Effector memory CD8-positive, alpha-beta T cell (primary cell): Measurements from ENCODE around the gene SLC15A5.

Experiments
- ATAC-seq: fragments of 150-1000 bp; cut with Tn5 transposase; replicated peaks from 2 replicates; pipeline ENCODE4 v1.10.0; 2021; ENCODE audit warnings: mild to moderate bottlenecking, moderate library complexity
- DNase-seq, 3 experiments: peaks; one replicate each; pipeline ENCODE4 v3.0.0; 2021
- H3K27ac Mint-ChIP-seq, 2 donors: one replicate each; pipeline ENCODE4 v1.8.0; 2022; ENCODE audit warnings: mild to moderate bottlenecking in 2 of 2, mixed read lengths in 2 of 2, moderate library complexity in 2 of 2
- H3K27me3 Mint-ChIP-seq, 2 donors: one replicate each; pipeline ENCODE4 v1.8.0; 2022; ENCODE audit warnings: mixed read lengths in 2 of 2
- H3K36me3 Mint-ChIP-seq: one replicate; pipeline ENCODE4 v1.8.0; 2022; ENCODE audit warnings: mild to moderate bottlenecking, moderate library complexity, mixed read lengths; ENCODE audit not compliant: insufficient read depth
- H3K4me1 Mint-ChIP-seq, 2 donors: one replicate each; pipeline ENCODE4 v1.8.0; 2022; ENCODE audit warnings: low read depth in 2 of 2, mixed read lengths in 2 of 2
- H3K4me3 Mint-ChIP-seq, 2 donors: one replicate each; pipeline ENCODE4 v1.8.0; 2022; ENCODE audit warnings: mild to moderate bottlenecking in 2 of 2, mixed read lengths in 2 of 2, moderate library complexity in 2 of 2
- H3K9me3 Mint-ChIP-seq, 2 donors: one replicate each; pipeline ENCODE4 v1.8.0; 2022; ENCODE audit warnings: mixed read lengths in 2 of 2

Gene SLC15A5

GRCh38 chr12:16189849-16190248, 87.6 kb downstream of the SLC15A5 start:
- Mint-ChIP-seq H3K36me3 (no peaks in the 10 kb centered on the region), H3K27me3 (no peaks in the 10 kb centered on the region), H3K27ac (no peak overlapping the region), H3K4me3 (no peak overlapping the region), H3K4me1 (no peaks in the 10 kb centered on the region), H3K9me3 (peaks cover 3 to 16% of the 10 kb centered on the region in 2 donors)
- DNase-seq (no peak), ATAC-seq (no peak)

GRCh38 chr12:16187660-16188059, 89.8 kb downstream of the SLC15A5 start:
- DNase-seq: no peak
- Mint-ChIP-seq H3K4me3 (no peak overlapping the region), H3K36me3 (no peaks in the 10 kb centered on the region), H3K27me3 (no peaks in the 10 kb centered on the region), H3K27ac (no peak overlapping the region), H3K4me1 (no peaks in the 10 kb centered on the region), H3K9me3 (peaks cover 3 to 5% of the 10 kb centered on the region in 2 donors)
- no peak for ATAC-seq

- Mint-ChIP-seq H3K36me3 (no peaks in the 10 kb centered on the region), H3K4me3 (no peak overlapping the region), H3K27ac (no peak overlapping the region), H3K27me3 (no peaks in the 10 kb centered on the region), H3K4me1 (no peaks in the 10 kb centered on the region), H3K9me3 (peaks cover 0 to 6% of the 10 kb centered on the region in 2 donors)
- ATAC-seq (no peak), DNase-seq (no peak)
Measured at GRCh38 chr12:16184681-16185080, 92.8 kb downstream of the SLC15A5 start.

- H3K4me3 Mint-ChIP-seq: no peak overlapping the region
- H3K4me1 Mint-ChIP-seq: no peaks in the 10 kb centered on the region
- H3K27me3 Mint-ChIP-seq: no peaks in the 10 kb centered on the region
- H3K27ac Mint-ChIP-seq: no peak overlapping the region
- H3K36me3 Mint-ChIP-seq: no peaks in the 10 kb centered on the region
- DNase-seq: no peak
- no peak for ATAC-seq
- H3K9me3 Mint-ChIP-seq: peaks cover 0 to 8% of the 10 kb centered on the region in 2 donors
Measured at GRCh38 chr12:16183541-16183940, 93.9 kb downstream of the SLC15A5 start.

- no peak overlapping the region for H3K4me3 Mint-ChIP-seq
- H3K27ac Mint-ChIP-seq: no peak overlapping the region
- no peak for ATAC-seq
Measured at GRCh38 chr12:16175840-16176239, 101.6 kb downstream of the SLC15A5 start.

GRCh38 chr12:16174282-16174681, 103.2 kb downstream of the SLC15A5 start:
- no peaks in the 10 kb centered on the region for H3K4me1 Mint-ChIP-seq
- no peak overlapping the region for H3K4me3 Mint-ChIP-seq
- H3K36me3 Mint-ChIP-seq: no peaks in the 10 kb centered on the region
- no peak overlapping the region for H3K27ac Mint-ChIP-seq
- ATAC-seq (no peak), DNase-seq (no peak)
- peaks cover 3 to 7% of the 10 kb centered on the region in 2 donors for H3K9me3 Mint-ChIP-seq
- no peaks in the 10 kb centered on the region for H3K27me3 Mint-ChIP-seq

More at GRCh38 chr12:16175840-16176239, 101.6 kb downstream of the SLC15A5 start:
- H3K4me1 Mint-ChIP-seq: no peaks in the 10 kb centered on the region
- DNase-seq: no peak
- no peaks in the 10 kb centered on the region for H3K36me3 Mint-ChIP-seq
- no peaks in the 10 kb centered on the region for H3K27me3 Mint-ChIP-seq
- H3K9me3 Mint-ChIP-seq: peaks cover 0 to 15% of the 10 kb centered on the region in 2 donors

GRCh38 chr12:16171348-16171747, 106.1 kb downstream of the SLC15A5 start:
- no peak overlapping the region for H3K27ac Mint-ChIP-seq
- no peaks in the 10 kb centered on the region for H3K27me3 Mint-ChIP-seq
- no peaks in the 10 kb centered on the region for H3K36me3 Mint-ChIP-seq
- peaks cover 0 to 3% of the 10 kb centered on the region in 2 donors for H3K9me3 Mint-ChIP-seq
- DNase-seq: no peak
- no peak for ATAC-seq
- H3K4me1 Mint-ChIP-seq: no peaks in the 10 kb centered on the region
- no peak overlapping the region for H3K4me3 Mint-ChIP-seq

GRCh38 chr12:16168078-16168477, 109.4 kb downstream of the SLC15A5 start:
- Mint-ChIP-seq H3K9me3 (peaks cover 0 to 3% of the 10 kb centered on the region in 2 donors), H3K36me3 (no peaks in the 10 kb centered on the region), H3K27ac (no peak overlapping the region), H3K4me3 (no peak overlapping the region), H3K27me3 (no peaks in the 10 kb centered on the region), H3K4me1 (no peaks in the 10 kb centered on the region)
- ATAC-seq (no peak), DNase-seq (no peak)

GRCh38 chr12:16166563-16167470, 110.7 kb downstream of the SLC15A5 start:
- Mint-ChIP-seq H3K36me3 (no peaks in the 10 kb centered on the region), H3K4me3 (no peak overlapping the region), H3K27me3 (no peaks in the 10 kb centered on the region), H3K9me3 (peaks cover 0 to 3% of the 10 kb centered on the region in 2 donors), H3K4me1 (no peaks in the 10 kb centered on the region), H3K27ac (no peak overlapping the region)
- no peak for ATAC-seq
- DNase-seq: no peak

GRCh38 chr12:16165506-16165905, 112.0 kb downstream of the SLC15A5 start:
- H3K27ac Mint-ChIP-seq: no peak overlapping the region

GRCh38 chr12:16163901-16164300, 113.6 kb downstream of the SLC15A5 start:
- ATAC-seq: no peak
- H3K27ac Mint-ChIP-seq: no peak overlapping the region
- H3K36me3 Mint-ChIP-seq: no peaks in the 10 kb centered on the region
- DNase-seq: no peak
- no peak overlapping the region for H3K4me3 Mint-ChIP-seq
- H3K27me3 Mint-ChIP-seq: no peaks in the 10 kb centered on the region
- no peaks in the 10 kb centered on the region for H3K4me1 Mint-ChIP-seq
- H3K9me3 Mint-ChIP-seq: no peaks in the 10 kb centered on the region

More at GRCh38 chr12:16165506-16165905, 112.0 kb downstream of the SLC15A5 start:
- no peaks in the 10 kb centered on the region for H3K36me3 Mint-ChIP-seq
- no peak overlapping the region for H3K4me3 Mint-ChIP-seq
- H3K27me3 Mint-ChIP-seq: no peaks in the 10 kb centered on the region
- H3K9me3 Mint-ChIP-seq: peaks cover 0 to 3% of the 10 kb centered on the region in 2 donors
- DNase-seq (no peak), ATAC-seq (no peak)
- H3K4me1 Mint-ChIP-seq: no peaks in the 10 kb centered on the region

GRCh38 chr12:16163146-16163545, 114.3 kb downstream of the SLC15A5 start:
- Mint-ChIP-seq H3K36me3 (no peaks in the 10 kb centered on the region), H3K4me3 (no peak overlapping the region), H3K27ac (no peak overlapping the region), H3K9me3 (no peaks in the 10 kb centered on the region), H3K4me1 (no peaks in the 10 kb centered on the region), H3K27me3 (no peaks in the 10 kb centered on the region)
- DNase-seq (no peak), ATAC-seq (no peak)

- Mint-ChIP-seq H3K9me3 (peaks cover 0 to 2% of the 10 kb centered on the region in 2 donors), H3K27ac (no peak overlapping the region), H3K4me3 (no peak overlapping the region), H3K27me3 (no peaks in the 10 kb centered on the region), H3K4me1 (no peaks in the 10 kb centered on the region), H3K36me3 (peaks cover 3% of the 10 kb centered on the region)
- no peak for ATAC-seq
- no peak for DNase-seq
Measured at GRCh38 chr12:16159571-16159970, 117.9 kb downstream of the SLC15A5 start.

- no peak overlapping the region for H3K4me3 Mint-ChIP-seq
- H3K27ac Mint-ChIP-seq: no peak overlapping the region
- no peaks in the 10 kb centered on the region for H3K4me1 Mint-ChIP-seq
- ATAC-seq: no peak
- no peak for DNase-seq
- no peaks in the 10 kb centered on the region for H3K27me3 Mint-ChIP-seq
- peaks cover 0 to 2% of the 10 kb centered on the region in 2 donors for H3K9me3 Mint-ChIP-seq
- peaks cover 3% of the 10 kb centered on the region for H3K36me3 Mint-ChIP-seq
Measured at GRCh38 chr12:16158050-16158449, 119.4 kb downstream of the SLC15A5 start.
